GM23248 (cell line): Measurements from ENCODE around the gene KDM2B. TPM values are rescaled to one million over a fixed set of nuclear protein-coding genes. Genes with fewer than 3 reads are reported as not detected.

ENCODE experiments used
- DNase-seq: peaks from one replicate; pipeline ENCODE4 v3.0.0-alpha.2; 2015
- H2AFZ ChIP-seq: fragments of 200-600 bp; sonication (generic); 2 replicates; pipeline ENCODE4 v1.6.1; 2016; ENCODE audit warnings: antibody characterized with exemption
- H3F3A ChIP-seq: fragments of 200-600 bp; sonication (generic); 2 replicates; pipeline ENCODE4 v1.6.1; 2016; ENCODE audit warnings: mild to moderate bottlenecking, antibody characterized with exemption, mixed run types; ENCODE audit not compliant: insufficient read depth
- H3K27ac ChIP-seq: fragments of 200-600 bp; sonication (generic); 2 replicates; pipeline ENCODE4 v1.5.1; 2016; ENCODE audit warnings: mild to moderate bottlenecking
- H3K27me3 ChIP-seq: fragments of 200-600 bp; sonication (generic); replicated peaks from 2 replicates; pipeline ENCODE4 v1.6.1; 2016; ENCODE audit warnings: mild to moderate bottlenecking; ENCODE audit not compliant: insufficient read depth
- H3K36me3 ChIP-seq: fragments of 200-600 bp; sonication (generic); 2 replicates; pipeline ENCODE4 v1.6.1; 2016; ENCODE audit warnings: low read depth, mild to moderate bottlenecking
- H3K4me1 ChIP-seq: fragments of 200-600 bp; sonication (generic); 2 replicates; pipeline ENCODE4 v1.6.1; 2016; ENCODE audit warnings: mild to moderate bottlenecking; ENCODE audit not compliant: insufficient read depth
- H3K4me2 ChIP-seq: fragments of 200-600 bp; sonication (generic); one replicate; pipeline ENCODE4 v1.6.1; 2016; ENCODE audit warnings: mild to moderate bottlenecking; ENCODE audit not compliant: unreplicated experiment
- H3K4me3 ChIP-seq: fragments of 200-600 bp; sonication (generic); 2 replicates; pipeline ENCODE4 v1.5.1; 2016; ENCODE audit warnings: mild to moderate bottlenecking
- H3K79me2 ChIP-seq: fragments of 200-600 bp; sonication (generic); 2 replicates; pipeline ENCODE4 v1.6.1; 2016; ENCODE audit warnings: mild to moderate bottlenecking; ENCODE audit not compliant: insufficient read depth
- H3K9ac ChIP-seq: fragments of 200-600 bp; sonication (generic); 2 replicates; pipeline ENCODE4 v1.6.1; 2016; ENCODE audit warnings: mild to moderate bottlenecking
- H3K9me2 ChIP-seq: fragments of 200-600 bp; sonication (generic); 2 replicates; pipeline ENCODE4 v1.6.1; 2016; ENCODE audit warnings: mixed run types, mild to moderate bottlenecking, moderate library complexity; ENCODE audit not compliant: insufficient read depth
- H3K9me3 ChIP-seq: fragments of 200-600 bp; sonication (generic); one replicate; pipeline ENCODE4 v1.6.1; 2017; ENCODE audit warnings: low read depth
- H4K20me1 ChIP-seq: fragments of 200-600 bp; sonication (generic); 2 replicates; pipeline ENCODE4 v1.6.0; 2016; ENCODE audit not compliant: insufficient read depth
- EZH2 ChIP-seq: fragments of 200-600 bp; sonication (generic); IDR thresholded peaks from 2 replicates; pipeline ENCODE4 v1.6.1; 2018; ENCODE audit warnings: antibody characterized with exemption, mild to moderate bottlenecking; ENCODE audit not compliant: insufficient read depth, poor library complexity, severe bottlenecking
- EZH2phosphoT487 ChIP-seq: fragments of 200-600 bp; sonication (generic); IDR thresholded peaks from 2 replicates; pipeline ENCODE4 v1.6.1; 2018; ENCODE audit warnings: antibody characterized with exemption, moderate library complexity, mild to moderate bottlenecking, low read depth; ENCODE audit not compliant: insufficient read depth
- WGBS, 2 experiments: methylation state at CpG; one replicate each; pipeline ENCODE4 v1.1.6; 2015 to 2017; ENCODE audit warnings: low lambda C conversion rate in 2 of 2, low coverage in 1 of 2; ENCODE audit errors: missing lambda C conversion rate in 2 of 2; 5-methylcytosine and 5-hydroxymethylcytosine counted together
- in situ Hi-C: fragments of 300-500 bp; cut with MboI; formaldehyde crosslinking; loops from 2 replicates; pipeline ENCODE4 v1.15.0; 2020
- polyA plus RNA-seq: library from polyadenylated mRNA; unstranded; fragments of >200 nt; fragmentation: Nextera tagmentation; extraction: Ambion mirVana; gene quantifications from 2 replicates; pipeline ENCODE4 v1.2.1, GENCODE V29; 2016
- total RNA-seq: library from RNA; depleted of rRNA; stranded (reverse); fragments of >200 nt; shearing (Covaris generic); gene quantifications from 2 replicates; pipeline ENCODE4 v1.2.3, GENCODE V29; 2014

The KDM2B gene
- total and polyA plus RNA-seq, 2 experiments from 2014 or later = 8.2 to 20.1 TPM

DNA sequence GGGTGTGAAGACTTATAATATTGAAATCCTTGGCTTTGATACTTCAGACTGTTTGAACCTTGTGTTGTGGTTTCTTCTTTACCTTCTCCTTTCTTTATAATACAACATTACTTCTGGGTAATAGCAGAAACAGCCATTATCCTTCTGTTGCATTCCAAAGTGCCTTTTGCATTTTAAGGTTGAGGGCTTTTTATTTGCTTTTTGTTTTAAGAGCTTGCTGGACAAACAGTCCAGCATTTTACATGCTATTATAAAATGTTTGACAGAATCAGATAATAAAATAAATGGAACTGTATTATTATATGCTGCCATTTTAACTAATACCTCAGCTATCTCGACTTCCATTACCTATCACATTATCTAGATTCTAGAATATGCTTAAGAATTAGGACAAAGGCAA, 166.9 kb downstream of the KDM2B start:
- H3K9ac ChIP-seq = no peak overlapping the region
- H3F3A ChIP-seq = no peaks in the 10 kb centered on the region
- H3K4me3 ChIP-seq = no peak overlapping the region
- in situ Hi-C loops = no loop called here
- H2AFZ ChIP-seq = no peak overlapping the region
- no peak for DNase-seq
- no peaks in the 10 kb centered on the region for H3K27me3 ChIP-seq
- peaks cover 94% of the 10 kb centered on the region for H3K79me2 ChIP-seq
- no peaks in the 10 kb centered on the region for H3K9me3 ChIP-seq
- WGBS, 2 experiments = 50 to 67% methylated on average over 1 of the region's 1 CpG
- H3K36me3 ChIP-seq = peaks cover 14% of the 10 kb centered on the region
- H3K4me2 ChIP-seq = no peak overlapping the region
- H3K9me2 ChIP-seq = no peaks in the 10 kb centered on the region
- H3K27ac ChIP-seq = no peak overlapping the region
- no peaks in the 10 kb centered on the region for H3K4me1 ChIP-seq
- no peaks in the 10 kb centered on the region for H4K20me1 ChIP-seq
- no peak for TF ChIP-seq EZH2phosphoT487
- no peak for TF ChIP-seq EZH2

DNA sequence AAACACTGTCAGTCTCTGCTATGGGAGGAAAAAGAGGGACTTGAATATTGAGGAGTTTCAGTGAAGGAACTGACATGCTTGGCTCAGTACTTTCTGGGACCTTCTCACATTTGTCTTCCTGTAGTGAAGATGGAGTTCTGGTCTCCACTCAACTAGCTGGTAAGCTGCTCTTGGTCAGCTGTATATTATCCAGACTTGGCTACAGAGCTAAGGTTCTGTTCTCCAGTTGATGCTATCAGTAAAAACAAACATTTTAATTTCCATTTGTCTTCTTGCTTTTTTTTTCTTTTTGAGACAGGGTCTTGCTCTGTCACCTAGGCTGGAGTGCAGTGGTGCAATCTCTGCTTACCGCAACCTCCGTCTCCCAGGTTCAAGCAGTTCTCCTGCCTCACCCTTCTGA, 175.6 kb downstream of the KDM2B start:
- Histone ChIP-seq H3K4me1 (peaks cover 13% of the 10 kb centered on the region), H3K9me2 (no peaks in the 10 kb centered on the region), H3K4me3 (no peak overlapping the region), H2AFZ (no peak overlapping the region), H3K9ac (no peak overlapping the region), H4K20me1 (no peaks in the 10 kb centered on the region), H3K79me2 (peaks cover 100% of the 10 kb centered on the region), H3K27me3 (no peaks in the 10 kb centered on the region), H3F3A (0 out of 2 replicates have a peak, but pooled peaks cover 5% of the 10 kb centered on the region), H3K27ac (no peak overlapping the region), H3K4me2 (no peak overlapping the region), H3K36me3 (no peaks in the 10 kb centered on the region; the same call in 1 of the 2 replicates), H3K9me3 (no peaks in the 10 kb centered on the region)
- no peak for DNase-seq
- in situ Hi-C loops = no loop called here
- 95% methylated on average over 2 of the region's 2 CpGs for WGBS, 2 experiments
- TF ChIP-seq EZH2 (no peak), EZH2phosphoT487 (no peak)

DNA sequence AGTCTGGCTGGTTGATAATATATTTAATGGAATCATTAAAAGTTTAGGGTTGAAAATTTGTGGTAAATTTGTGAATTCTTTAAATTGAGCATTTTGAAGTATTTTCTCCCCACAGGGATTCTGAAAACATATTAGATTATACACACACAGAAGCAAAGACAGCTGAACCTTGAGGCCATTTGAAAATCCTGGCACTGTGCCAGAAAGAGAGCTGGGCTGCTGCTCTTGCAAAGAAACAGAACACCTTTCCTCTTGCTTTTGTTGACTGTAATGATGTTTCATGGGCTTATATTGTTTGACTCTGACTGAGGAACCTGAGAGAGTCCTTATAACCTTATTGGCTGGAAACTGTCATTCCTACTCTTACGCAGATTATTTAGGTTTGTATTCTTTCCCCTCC, 176.1 kb downstream of the KDM2B start:
- no peak for TF ChIP-seq EZH2
- no peak for TF ChIP-seq EZH2phosphoT487
- no peak overlapping the region for H2AFZ ChIP-seq
- H3K9me2 ChIP-seq = no peaks in the 10 kb centered on the region
- H3K4me1 ChIP-seq = peaks cover 13% of the 10 kb centered on the region
- H3K36me3 ChIP-seq = no peaks in the 10 kb centered on the region; the same call in 1 of the 2 replicates
- no peaks in the 10 kb centered on the region for H4K20me1 ChIP-seq
- in situ Hi-C loops = no loop called here
- no peaks in the 10 kb centered on the region for H3K27me3 ChIP-seq
- 97 to 100% methylated on average over 1 of the region's 1 CpG for WGBS, 2 experiments
- H3K9ac ChIP-seq = no peak overlapping the region
- 0 out of 2 replicates have a peak, but pooled peaks cover 5% of the 10 kb centered on the region for H3F3A ChIP-seq
- no peak overlapping the region for H3K27ac ChIP-seq
- peaks cover 97% of the 10 kb centered on the region for H3K79me2 ChIP-seq
- no peaks in the 10 kb centered on the region for H3K9me3 ChIP-seq
- H3K4me2 ChIP-seq = no peak overlapping the region
- no peak for DNase-seq
- H3K4me3 ChIP-seq = no peak overlapping the region

DNA sequence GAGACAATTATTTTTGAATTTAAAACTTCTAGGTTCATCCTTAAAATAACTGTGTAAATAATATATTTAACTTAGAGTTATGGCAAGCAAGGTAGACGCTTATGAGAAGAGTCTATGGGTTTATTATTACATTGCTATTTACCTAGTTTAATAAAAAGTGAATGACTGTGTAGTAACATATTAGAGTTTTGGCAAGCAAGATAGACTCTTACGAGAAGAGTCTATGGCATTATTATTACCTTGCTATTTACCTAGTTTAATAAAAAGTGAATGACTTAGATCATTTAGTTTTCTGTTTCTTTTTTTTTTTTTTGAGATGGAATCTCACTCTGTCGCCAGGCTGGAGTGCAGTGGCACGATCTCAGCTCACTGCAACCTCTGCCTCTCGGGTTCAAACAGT, 177.1 kb downstream of the KDM2B start:
- H3F3A ChIP-seq = 0 out of 2 replicates have a peak, but pooled peaks cover 5% of the 10 kb centered on the region
- peaks cover 17% of the 10 kb centered on the region for H3K4me1 ChIP-seq
- in situ Hi-C loops = no loop called here
- H3K4me3 ChIP-seq = no peak overlapping the region
- no peaks in the 10 kb centered on the region for H4K20me1 ChIP-seq
- no peaks in the 10 kb centered on the region; the same call in 1 of the 2 replicates for H3K36me3 ChIP-seq
- H3K4me2 ChIP-seq = no peak overlapping the region
- H3K9me3 ChIP-seq = no peaks in the 10 kb centered on the region
- H2AFZ ChIP-seq = no peak overlapping the region
- no peak for DNase-seq
- TF ChIP-seq EZH2phosphoT487 = no peak
- TF ChIP-seq EZH2 = no peak
- H3K27me3 ChIP-seq = no peaks in the 10 kb centered on the region
- H3K9ac ChIP-seq = no peak overlapping the region
- 96% methylated on average over 5 of the region's 5 CpGs for WGBS, 2 experiments
- no peaks in the 10 kb centered on the region for H3K9me2 ChIP-seq
- peaks cover 93% of the 10 kb centered on the region for H3K79me2 ChIP-seq
- H3K27ac ChIP-seq = no peak overlapping the region
